Hematopoietic multipotent progenitor cell treated with erythropoietin and hydrocortisone succinate and interleukin-3 and kit ligand, for 17 days (in vitro differentiated cells): ENCODE measurements around the gene GTPBP3.

ENCODE experiments used
- DNase-seq: peaks from one replicate; pipeline ENCODE4 v3.0.0-alpha.2; 2015; ENCODE audit warnings: low spot score

GTPBP3 gene

GRCh38 chr19:17309965-17310461 is 27.3 kb upstream of the GTPBP3 start:
- peak; percentile 30 for DNase-seq

- no peak for DNase-seq
These were observed 25.7 kb upstream of the GTPBP3 start for GRCh38 chr19:17311455-17312188.

- no peak for DNase-seq
These were observed 24.9 kb upstream of the GTPBP3 start for GRCh38 chr19:17312189-17313113.

- DNase-seq = peak; percentile 51
These were observed 23.3 kb upstream of the GTPBP3 start for GRCh38 chr19:17314007-17314593.

GRCh38 chr19:17318966-17319365 is 18.4 kb upstream of the GTPBP3 start:
- DNase-seq = no peak

GRCh38 chr19:17319473-17320238 is 17.7 kb upstream of the GTPBP3 start:
- DNase-seq = no peak

GRCh38 chr19:17320435-17320834 is 16.9 kb upstream of the GTPBP3 start:
- no peak for DNase-seq

- DNase-seq = no peak
These were observed 15.5 kb upstream of the GTPBP3 start for GRCh38 chr19:17321655-17322489.

GRCh38 chr19:17322854-17323253 is 14.5 kb upstream of the GTPBP3 start:
- DNase-seq = no peak

GRCh38 chr19:17323300-17323963 is 13.9 kb upstream of the GTPBP3 start:
- no peak for DNase-seq

GRCh38 chr19:17323964-17324332 is 13.4 kb upstream of the GTPBP3 start:
- no peak for DNase-seq

GRCh38 chr19:17324357-17325114 is 12.8 kb upstream of the GTPBP3 start:
- no peak for DNase-seq

GRCh38 chr19:17325133-17325532 is 12.2 kb upstream of the GTPBP3 start:
- no peak for DNase-seq

- DNase-seq = no peak
These were observed 11.3 kb upstream of the GTPBP3 start for GRCh38 chr19:17325881-17326594.

- no peak for DNase-seq
These were observed 10.8 kb upstream of the GTPBP3 start for GRCh38 chr19:17326595-17326966.

- no peak for DNase-seq
These were observed 10.2 kb upstream of the GTPBP3 start for GRCh38 chr19:17327068-17327653.

- DNase-seq = no peak
These were observed 9.5 kb upstream of the GTPBP3 start for GRCh38 chr19:17327654-17328516.
